ENCODE data around the gene RPL7A.

DNA sequence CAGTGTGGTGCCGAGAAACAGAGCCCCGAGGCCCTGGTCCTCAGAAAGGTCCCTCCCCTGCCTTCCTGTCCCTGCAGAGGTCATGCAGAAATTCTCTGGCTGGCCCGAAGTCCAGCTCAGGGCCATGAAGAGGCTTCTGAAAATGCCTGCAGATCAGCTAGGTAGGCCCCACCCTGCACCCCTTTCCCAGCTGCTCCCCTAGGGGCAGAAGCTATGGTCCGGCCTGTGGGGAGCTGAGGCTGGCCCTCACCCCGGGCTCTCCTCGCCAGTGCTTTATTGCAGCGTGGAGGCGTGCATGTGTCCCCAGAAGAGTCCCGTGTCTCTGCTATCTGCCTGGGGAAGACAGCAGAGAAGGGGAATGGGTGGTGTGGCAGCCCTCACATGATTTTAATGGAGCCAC is 49.9 kb downstream of the RPL7A start:
- TF ChIP-seq, protein P1, sequence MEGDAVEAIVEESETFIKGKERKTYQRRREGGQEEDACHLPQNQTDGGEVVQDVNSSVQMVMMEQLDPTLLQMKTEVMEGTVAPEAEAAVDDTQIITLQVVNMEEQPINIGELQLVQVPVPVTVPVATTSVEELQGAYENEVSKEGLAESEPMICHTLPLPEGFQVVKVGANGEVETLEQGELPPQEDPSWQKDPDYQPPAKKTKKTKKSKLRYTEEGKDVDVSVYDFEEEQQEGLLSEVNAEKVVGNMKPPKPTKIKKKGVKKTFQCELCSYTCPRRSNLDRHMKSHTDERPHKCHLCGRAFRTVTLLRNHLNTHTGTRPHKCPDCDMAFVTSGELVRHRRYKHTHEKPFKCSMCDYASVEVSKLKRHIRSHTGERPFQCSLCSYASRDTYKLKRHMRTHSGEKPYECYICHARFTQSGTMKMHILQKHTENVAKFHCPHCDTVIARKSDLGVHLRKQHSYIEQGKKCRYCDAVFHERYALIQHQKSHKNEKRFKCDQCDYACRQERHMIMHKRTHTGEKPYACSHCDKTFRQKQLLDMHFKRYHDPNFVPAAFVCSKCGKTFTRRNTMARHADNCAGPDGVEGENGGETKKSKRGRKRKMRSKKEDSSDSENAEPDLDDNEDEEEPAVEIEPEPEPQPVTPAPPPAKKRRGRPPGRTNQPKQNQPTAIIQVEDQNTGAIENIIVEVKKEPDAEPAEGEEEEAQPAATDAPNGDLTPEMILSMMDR (IDR thresholded peaks at IDR 0.05; ENCODE audit: low read depth, low read length, poor library complexity, severe bottlenecking) = no peak
- TF ChIP-seq EZH2phosphoT487 (IDR thresholded peaks at IDR 0.05; ENCODE audit: borderline replicate concordance, low read length) = no peak

All from DOHH2 (cell line).